Heart left ventricle (tissue), 16 donors: ENCODE results near the gene ABCC5. TPM values are rescaled to one million over a fixed set of nuclear protein-coding genes. Genes with fewer than 3 reads are reported as not detected.

Experiments
- ATAC-seq, 4 donors: fragments of 200-7000 bp; cut with Tn5 transposase; one replicate each; pipeline ENCODE4 v1.9.1; 2020 to 2022; ENCODE audit warnings: moderate library complexity in 4 of 4, mild to moderate bottlenecking in 3 of 4, moderate number of reproducible peaks in 1 of 4
- DNase-seq, 5 donors: peaks; one replicate each; pipeline ENCODE4 v3.0.0-alpha.2; 2020
- H3K27ac ChIP-seq, 12 donors: fragments of 200-600 bp; sonication (generic) in 4 of 12; one replicate each; pipeline versions ENCODE4 v1.5.0 to v1.8.0; 2016 to 2022; ENCODE audit warnings: mild to moderate bottlenecking in 2 of 12
- H3K27me3 ChIP-seq, 9 donors: fragments of 200-600 bp; sonication (generic) in 2 of 9; one replicate each; pipeline versions ENCODE4 v1.5.1 to v1.8.0; 2016 to 2022; ENCODE audit warnings: mild to moderate bottlenecking in 3 of 9
- H3K36me3 ChIP-seq, 9 donors: fragments of 200-600 bp; sonication (generic) in 2 of 9; one replicate each; pipeline versions ENCODE4 v1.5.0 to v1.8.0; 2018 to 2022; ENCODE audit warnings: mild to moderate bottlenecking in 2 of 9
- H3K4me1 ChIP-seq, 12 donors: fragments of 200-600 bp; sonication (generic) in 4 of 12; one replicate each; pipeline versions ENCODE4 v1.5.0 to v1.8.0; 2016 to 2022; ENCODE audit warnings: mild to moderate bottlenecking in 3 of 12
- H3K4me3 ChIP-seq, 12 donors: fragments of 200-600 bp; sonication (generic) in 4 of 12; one replicate each; pipeline versions ENCODE4 v1.5.0 to v1.8.0; 2017 to 2022; ENCODE audit warnings: mild to moderate bottlenecking in 9 of 12, moderate library complexity in 4 of 12
- H3K9me3 ChIP-seq, 12 donors: fragments of 200-600 bp; sonication (generic) in 4 of 12; one replicate each; pipeline versions ENCODE4 v1.5.0 to v1.8.0; 2016 to 2022; ENCODE audit warnings: mild to moderate bottlenecking in 1 of 12
- CTCF ChIP-seq, 12 donors: fragments of 200-600 bp; sonication (generic) in 4 of 12; IDR thresholded peaks; one replicate each; pipeline versions ENCODE4 v1.5.0 to v1.8.0; 2018 to 2022; ENCODE audit warnings: antibody characterized with exemption in 12 of 12, mild to moderate bottlenecking in 5 of 12
- POLR2A ChIP-seq, 2 donors: fragments of 450-650 bp; IDR thresholded peaks; one replicate each; pipeline ENCODE4 v1.6.1; 2017; ENCODE audit warnings: antibody characterized with exemption in 2 of 2, mild to moderate bottlenecking in 2 of 2, moderate library complexity in 2 of 2
- WGBS, 4 donors: extraction: QIAGEN DNeasy Blood & Tissue Kit in 2 of 4; methylation state at CpG; one replicate each; pipeline versions ENCODE4 v1.1.5 to v1.1.7; 2013 to 2018; 5-methylcytosine and 5-hydroxymethylcytosine counted together
- intact Hi-C, 10 donors: fragments of 100-400 bp; cut with DNase I; formaldehyde crosslinking; loops; one replicate each; pipeline versions ENCODE4 v1.11.1 to v1.14.2; 2022
- polyA plus RNA-seq, 2 donors: library from polyadenylated mRNA; stranded (reverse); fragments of 200-250 nt; gene quantifications; one replicate each; pipeline ENCODE4 v1.2.3, GENCODE V29; 2013
- total RNA-seq, 9 donors: library from RNA; depleted of rRNA in 2 of 9; stranded (reverse); fragments of >200 nt in 2 of 9; fragmentation: NEBNext Ultra II Directional in 3 of 9; extraction: Animal tissue kit (Norgen Biotek cat#: 25700) in 3 of 9; gene quantifications; one replicate each; pipeline versions ENCODE4 v1.1.0 to v1.2.4, GENCODE V29; 2016 to 2023
- donor health status: ischemic (EF 13 %, LVEDD 7.1; RV severe dilation, severe dysfunction).
- donor health status: healthy with polysubstance abuse.
- donor health status: DM: no; HTN: yes; CAD: no.
- donor health status: DM: no; HTN: no; CAD: no.
- donor health status: ischemic (EF 25% LVEDD 6.9; RV normal size, moderate dysfunction).
- donor health status: ischemic (EF 25% LVEDD 5.7; RV mildly dilated, moderate dysfunction).
- donor health status: healthy.
- donor health status: DM: yes; HTN: yes; CAD: no.
- donor health status: ischemic (EF 35%, LVEDD 5.7; RV mildly dilated, moderate dysfunction).
- donor health status: nonischemic (EF 11% LVEDD 7.7; RV severe dilation, severe dysfunction).
- donor health status: DM: yes; HTN: yes; CAD: no.
- donor health status: PGD.
- donor health status: ischemic (EF 29% LVEDD 5.4; RV normal size, mild dysfunction).
- donor health status: nonischemic (EF 23%, LVEDD 6.1; RV moderate dilation, normal function).

ABCC5 gene
- total and polyA plus RNA-seq, 11 donors, result 16.4 to 61.7 (median 32.6) TPM

GRCh38 chr3:183975981-183976662 lies 41.6 kb downstream of the ABCC5 start:
- Histone ChIP-seq H3K4me3 (no peak overlapping the region), H3K36me3 (peaks cover 0 to 93% (median 49%) of the 10 kb centered on the region in 9 donors), H3K27ac (peak overlapping the region in 1 of 12 donors; percentile 20), H3K9me3 (no peaks in the 10 kb centered on the region), H3K4me1 (no peaks in the 10 kb centered on the region), H3K27me3 (no peaks in the 10 kb centered on the region)
- TF ChIP-seq CTCF (IDR thresholded peaks at IDR 0.05) (no peak), POLR2A (IDR thresholded peaks at IDR 0.05) (no peak)
- DNase-seq, result no peak
- 89 to 92% (median 91%) methylated on average over 10 of the region's 10 CpGs for WGBS, 4 donors
- intact Hi-C loops, result no loop called here
- ATAC-seq, result no peak

GRCh38 chr3:183968666-183969245 lies 48.9 kb downstream of the ABCC5 start:
- intact Hi-C loops, result no loop called here
- 75 to 79% (median 78%) methylated on average over 4 of the region's 4 CpGs for WGBS, 4 donors
- H3K4me1 ChIP-seq, result no peaks in the 10 kb centered on the region
- TF ChIP-seq CTCF (IDR thresholded peaks at IDR 0.05) (no peak), POLR2A (IDR thresholded peaks at IDR 0.05) (no peak)
- peaks cover 0 to 99% (median 85%) of the 10 kb centered on the region in 9 donors for H3K36me3 ChIP-seq
- H3K27me3 ChIP-seq, result no peaks in the 10 kb centered on the region
- no peak overlapping the region for H3K4me3 ChIP-seq
- DNase-seq, result no peak
- no peaks in the 10 kb centered on the region for H3K9me3 ChIP-seq
- H3K27ac ChIP-seq, result no peak overlapping the region
- ATAC-seq, result no peak

GRCh38 chr3:183967693-183968092 lies 50.0 kb downstream of the ABCC5 start:
- DNase-seq (no peak), ATAC-seq (no peak)
- Histone ChIP-seq H3K4me1 (no peaks in the 10 kb centered on the region), H3K4me3 (no peak overlapping the region), H3K9me3 (no peaks in the 10 kb centered on the region), H3K27ac (no peak overlapping the region), H3K27me3 (no peaks in the 10 kb centered on the region), H3K36me3 (peaks cover 0 to 100% (median 95%) of the 10 kb centered on the region in 9 donors)
- TF ChIP-seq POLR2A (IDR thresholded peaks at IDR 0.05) (no peak), CTCF (IDR thresholded peaks at IDR 0.05) (no peak)
- 90 to 95% (median 94%) methylated on average over 3 of the region's 3 CpGs for WGBS, 4 donors
- intact Hi-C loops, result no loop called here

GRCh38 chr3:183966361-183966791 lies 51.3 kb downstream of the ABCC5 start:
- Histone ChIP-seq H3K4me1 (no peaks in the 10 kb centered on the region), H3K27me3 (no peaks in the 10 kb centered on the region), H3K36me3 (peaks cover 0 to 100% (median 95%) of the 10 kb centered on the region in 9 donors), H3K27ac (no peak overlapping the region), H3K4me3 (no peak overlapping the region), H3K9me3 (no peaks in the 10 kb centered on the region)
- 78 to 92% (median 88%) methylated on average over 4 of the region's 4 CpGs for WGBS, 4 donors
- ATAC-seq, result no peak
- intact Hi-C loops, result no loop called here
- DNase-seq, result no peak
- TF ChIP-seq POLR2A (IDR thresholded peaks at IDR 0.05) (no peak), CTCF (IDR thresholded peaks at IDR 0.05) (no peak)
